Cardiac muscle cell (in vitro differentiated cells and primary cell): ENCODE data around the gene SERPINI1. TPM values are rescaled to one million over a fixed set of nuclear protein-coding genes. Genes with fewer than 3 reads are reported as not detected.

Experiments used
- DNase-seq, 2 donors: peaks; one replicate each; pipeline versions ENCODE4 v3.0.0 to v3.0.0-alpha.2; 2010 to 2017; ENCODE audit warnings: low read depth in 1 of 2, low spot score in 1 of 2
- H3K27ac ChIP-seq: fragments of 200-600 bp; sonication (generic); 2 replicates; pipeline ENCODE4 v1.5.1; 2016
- H3K27me3 ChIP-seq: fragments of 200-600 bp; sonication (generic); 2 replicates; pipeline ENCODE4 v1.6.0; 2016; ENCODE audit warnings: control low read depth
- H3K36me3 ChIP-seq: fragments of 200-600 bp; sonication (generic); 2 replicates; pipeline ENCODE4 v1.5.1; 2016; ENCODE audit warnings: control low read depth
- H3K4me1 ChIP-seq: fragments of 200-600 bp; sonication (generic); 2 replicates; pipeline ENCODE4 v1.8.1; 2017; ENCODE audit warnings: low read depth, mild to moderate bottlenecking, mixed run types
- H3K4me3 ChIP-seq: fragments of 200-600 bp; sonication (generic); 2 replicates; pipeline ENCODE4 v1.5.1; 2016; ENCODE audit warnings: mild to moderate bottlenecking
- H3K9me3 ChIP-seq: fragments of 200-600 bp; sonication (generic); 2 replicates; pipeline ENCODE4 v1.5.1; 2017; ENCODE audit warnings: low read depth, mild to moderate bottlenecking, control low read depth
- polyA plus RNA-seq: library from polyadenylated mRNA; unstranded; fragments of >200 nt; fragmentation: Nextera tagmentation; extraction: Ambion mirVana; gene quantifications from 2 replicates; pipeline ENCODE4 v1.2.1, GENCODE V29; 2016
- total RNA-seq: library from RNA; depleted of rRNA; stranded (reverse); fragments of >200 nt; gene quantifications from 2 replicates; pipeline ENCODE4 v1.2.3, GENCODE V29; 2016
- TF ChIP-seq, protein P1 (sequence below): IDR thresholded peaks from 2 replicates; pipeline ENCODE4 v1.5.1; 2012; ENCODE audit warnings: low read depth, mild to moderate bottlenecking, low read length

The SERPINI1 gene
- total and polyA plus RNA-seq, 2 experiments from 2014 or later = 23.9 to 117 TPM

- no peak overlapping the region for H3K27ac ChIP-seq
- H3K36me3 ChIP-seq = no peaks in the 10 kb centered on the region
- no peaks in the 10 kb centered on the region for H3K9me3 ChIP-seq
- no peak for DNase-seq
- TF ChIP-seq, protein P1, sequence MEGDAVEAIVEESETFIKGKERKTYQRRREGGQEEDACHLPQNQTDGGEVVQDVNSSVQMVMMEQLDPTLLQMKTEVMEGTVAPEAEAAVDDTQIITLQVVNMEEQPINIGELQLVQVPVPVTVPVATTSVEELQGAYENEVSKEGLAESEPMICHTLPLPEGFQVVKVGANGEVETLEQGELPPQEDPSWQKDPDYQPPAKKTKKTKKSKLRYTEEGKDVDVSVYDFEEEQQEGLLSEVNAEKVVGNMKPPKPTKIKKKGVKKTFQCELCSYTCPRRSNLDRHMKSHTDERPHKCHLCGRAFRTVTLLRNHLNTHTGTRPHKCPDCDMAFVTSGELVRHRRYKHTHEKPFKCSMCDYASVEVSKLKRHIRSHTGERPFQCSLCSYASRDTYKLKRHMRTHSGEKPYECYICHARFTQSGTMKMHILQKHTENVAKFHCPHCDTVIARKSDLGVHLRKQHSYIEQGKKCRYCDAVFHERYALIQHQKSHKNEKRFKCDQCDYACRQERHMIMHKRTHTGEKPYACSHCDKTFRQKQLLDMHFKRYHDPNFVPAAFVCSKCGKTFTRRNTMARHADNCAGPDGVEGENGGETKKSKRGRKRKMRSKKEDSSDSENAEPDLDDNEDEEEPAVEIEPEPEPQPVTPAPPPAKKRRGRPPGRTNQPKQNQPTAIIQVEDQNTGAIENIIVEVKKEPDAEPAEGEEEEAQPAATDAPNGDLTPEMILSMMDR = no peak
- no peak overlapping the region for H3K4me3 ChIP-seq
- no peaks in the 10 kb centered on the region for H3K27me3 ChIP-seq
- H3K4me1 ChIP-seq = no peaks in the 10 kb centered on the region
Observed at GRCh38 chr3:167843886-167844285, 108.4 kb downstream of the SERPINI1 start.

DNA sequence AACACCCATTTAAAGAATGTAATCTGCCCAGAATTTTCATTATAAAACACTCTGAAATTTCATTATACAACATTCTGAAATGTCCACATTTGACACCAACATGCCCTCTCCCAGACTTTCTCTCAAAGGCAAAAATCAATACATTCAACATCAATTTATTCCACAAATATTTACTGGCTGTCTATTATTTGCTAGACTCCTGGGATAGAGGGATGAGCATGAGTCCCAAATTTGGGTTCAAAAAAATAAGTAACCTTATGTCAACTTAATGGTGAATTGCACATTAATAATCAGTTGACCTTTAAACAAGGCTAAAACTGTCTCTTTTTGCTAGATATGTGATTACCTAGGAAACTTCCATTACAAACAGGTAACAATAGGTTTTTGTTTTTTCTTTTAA, 109.0 kb downstream of the SERPINI1 start:
- no peaks in the 10 kb centered on the region for H3K36me3 ChIP-seq
- H3K4me3 ChIP-seq = no peak overlapping the region
- no peak for DNase-seq
- TF ChIP-seq, protein P1 = no peak
- H3K4me1 ChIP-seq = no peaks in the 10 kb centered on the region
- no peak overlapping the region for H3K27ac ChIP-seq
- H3K27me3 ChIP-seq = no peaks in the 10 kb centered on the region
- H3K9me3 ChIP-seq = no peaks in the 10 kb centered on the region

DNA sequence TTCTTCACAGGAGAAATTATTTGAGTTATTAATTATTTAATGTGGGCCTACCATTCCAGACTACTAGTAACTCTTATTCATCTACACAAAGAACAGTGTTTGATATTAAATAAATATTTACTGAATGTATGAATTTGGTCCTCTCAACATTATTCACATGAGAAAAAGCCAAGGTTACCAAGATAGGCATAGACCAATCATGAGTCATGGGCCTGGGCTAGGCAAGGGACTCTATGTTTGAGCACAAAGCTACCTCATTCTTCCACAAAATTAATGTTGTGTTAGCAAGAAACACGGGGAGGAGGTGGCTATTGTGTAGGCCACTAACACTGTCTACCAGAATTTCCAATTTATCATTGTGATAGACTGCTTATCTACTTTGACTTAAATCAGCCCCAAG, 115.7 kb downstream of the SERPINI1 start:
- Histone ChIP-seq H3K9me3 (no peaks in the 10 kb centered on the region), H3K36me3 (no peaks in the 10 kb centered on the region), H3K27me3 (no peaks in the 10 kb centered on the region), H3K4me3 (no peak overlapping the region), H3K4me1 (no peaks in the 10 kb centered on the region), H3K27ac (no peak overlapping the region)
- DNase-seq = no peak
- TF ChIP-seq, protein P1 = no peak

DNA sequence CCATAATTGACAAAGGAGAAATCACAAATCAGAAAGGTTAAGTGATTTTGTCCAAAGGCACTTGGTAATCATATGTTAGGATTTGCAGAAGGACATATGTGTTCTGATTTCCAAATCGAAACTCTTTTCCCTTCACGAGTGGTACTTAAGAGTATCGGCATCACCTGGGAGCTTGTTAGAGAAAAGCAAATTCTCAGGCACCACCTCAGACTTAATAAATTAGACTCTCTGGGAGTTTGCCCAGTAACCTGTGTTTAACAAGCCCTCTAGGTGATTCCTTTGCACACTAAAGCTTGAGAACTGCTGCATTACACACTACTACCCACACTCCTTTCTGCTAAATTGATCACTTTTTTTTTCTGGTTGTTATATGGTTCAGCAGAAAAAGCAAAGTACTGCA, 116.2 kb downstream of the SERPINI1 start:
- no peak overlapping the region for H3K4me3 ChIP-seq
- H3K4me1 ChIP-seq = no peaks in the 10 kb centered on the region
- no peak for DNase-seq
- no peaks in the 10 kb centered on the region for H3K27me3 ChIP-seq
- TF ChIP-seq, protein P1 = no peak
- H3K27ac ChIP-seq = no peak overlapping the region
- H3K36me3 ChIP-seq = no peaks in the 10 kb centered on the region
- no peaks in the 10 kb centered on the region for H3K9me3 ChIP-seq

GRCh38 chr3:167852216-167852615, 116.7 kb downstream of the SERPINI1 start:
- Histone ChIP-seq H3K4me1 (no peaks in the 10 kb centered on the region), H3K36me3 (no peaks in the 10 kb centered on the region), H3K27me3 (no peaks in the 10 kb centered on the region), H3K4me3 (no peak overlapping the region), H3K9me3 (no peaks in the 10 kb centered on the region), H3K27ac (no peak overlapping the region)
- TF ChIP-seq, protein P1 = no peak
- no peak for DNase-seq

- Histone ChIP-seq H3K4me3 (no peak overlapping the region), H3K36me3 (no peaks in the 10 kb centered on the region), H3K27me3 (no peaks in the 10 kb centered on the region), H3K4me1 (no peaks in the 10 kb centered on the region), H3K9me3 (no peaks in the 10 kb centered on the region), H3K27ac (no peak overlapping the region)
- DNase-seq = no peak
- TF ChIP-seq, protein P1 = no peak
Observed at GRCh38 chr3:167854063-167854462, 118.5 kb downstream of the SERPINI1 start.
